ENCODE data around the gene CCDC122. TPM values are rescaled to one million over a fixed set of nuclear protein-coding genes. Genes with fewer than 3 reads are reported as not detected.
A peak's percentile ranks its signal among the peaks of the same experiment; 100 is the strongest.

The CCDC122 gene
- 16.1 TPM for total RNA-seq (ENCODE audit: insufficient read depth, low replicate concordance)

GRCh38 chr13:43878892-43879754 lies at the start of gene CCDC122:
TSS of gene CCDC122 (minus strand) at chr13:43879740. CDS start at chr13:43869376, 10,364 bp downstream.
- DNase-seq (ENCODE audit: low spot score) = peak; percentile 86

GRCh38 chr13:43924549-43925245 lies 45.2 kb upstream of the CCDC122 start:
- DNase-seq (ENCODE audit: low spot score) = no peak

GRCh38 chr13:43920965-43921674 lies 41.6 kb upstream of the CCDC122 start:
- no peak for DNase-seq (ENCODE audit: low spot score)

- DNase-seq (ENCODE audit: low spot score) = no peak
Observed at GRCh38 chr13:43918636-43919035, 39.1 kb upstream of the CCDC122 start.

GRCh38 chr13:43916828-43917227 lies 37.3 kb upstream of the CCDC122 start:
- no peak for DNase-seq (ENCODE audit: low spot score)

- peak; percentile 42 for DNase-seq (ENCODE audit: low spot score)
Observed at GRCh38 chr13:43915451-43915850, 35.9 kb upstream of the CCDC122 start.

GRCh38 chr13:43911871-43912270 lies 32.3 kb upstream of the CCDC122 start:
- no peak for DNase-seq (ENCODE audit: low spot score)

GRCh38 chr13:43911278-43911677 lies 31.7 kb upstream of the CCDC122 start:
- DNase-seq (ENCODE audit: low spot score) = no peak

GRCh38 chr13:43910856-43911255 lies 31.3 kb upstream of the CCDC122 start:
- DNase-seq (ENCODE audit: low spot score) = no peak

- DNase-seq (ENCODE audit: low spot score) = peak; percentile 57
Observed at GRCh38 chr13:43908156-43909126, 28.9 kb upstream of the CCDC122 start.

GRCh38 chr13:43905435-43906031 lies 26.0 kb upstream of the CCDC122 start:
- DNase-seq (ENCODE audit: low spot score) = peak; percentile 75

GRCh38 chr13:43895940-43896339 lies 16.4 kb upstream of the CCDC122 start:
- peak; percentile 51 for DNase-seq (ENCODE audit: low spot score)

GRCh38 chr13:43894438-43894837 lies 14.9 kb upstream of the CCDC122 start:
- no peak for DNase-seq (ENCODE audit: low spot score)

GRCh38 chr13:43884222-43884621 lies 4.7 kb upstream of the CCDC122 start:
- peak; percentile 23 for DNase-seq (ENCODE audit: low spot score)

- no peak for DNase-seq (ENCODE audit: low spot score)
Observed at GRCh38 chr13:43883631-43884030, 4.1 kb upstream of the CCDC122 start.

GRCh38 chr13:43881580-43881979 lies 2.0 kb upstream of the CCDC122 start:
- no peak for DNase-seq (ENCODE audit: low spot score)

- no peak for DNase-seq (ENCODE audit: low spot score)
Observed at GRCh38 chr13:43880926-43881325, 1.4 kb upstream of the CCDC122 start.

- DNase-seq (ENCODE audit: low spot score) = no peak
Observed at GRCh38 chr13:43880214-43880855, 795 bp upstream of the CCDC122 start.

- DNase-seq (ENCODE audit: low spot score) = no peak
Observed at GRCh38 chr13:43879755-43880181, 228 bp upstream of the CCDC122 start, which contains the start of gene LACC1. TSS of gene LACC1 (plus strand) at chr13:43879904. CDS start at chr13:43880986, 1,082 bp downstream.

- no peak for DNase-seq (ENCODE audit: low spot score)
Observed at GRCh38 chr13:43877766-43878165, 1.8 kb downstream of the CCDC122 start.

Data from umbilical cord (tissue), 2 donors.